Neuronal stem cell (in vitro differentiated cells): ENCODE data around the gene SYCP1.

Experiments used
- DNase-seq: peaks from one replicate; pipeline ENCODE4 v3.0.0-alpha.2; 2013; ENCODE audit warnings: low spot score
- H2AFZ ChIP-seq: one replicate; pipeline ENCODE4 v1.6.1; 2013; ENCODE audit warnings: mild to moderate bottlenecking, low read length, inconsistent platforms
- H2AK5ac ChIP-seq: 2 replicates; pipeline ENCODE4 v1.6.1; 2013; ENCODE audit warnings: low read depth, mild to moderate bottlenecking, inconsistent platforms, low read length, moderate library complexity, mixed read lengths
- H2BK120ac ChIP-seq: 2 replicates; pipeline ENCODE4 v1.6.1; 2013; ENCODE audit warnings: low read depth, mild to moderate bottlenecking, inconsistent platforms, low read length, moderate library complexity, mixed read lengths
- H2BK12ac ChIP-seq: one replicate; pipeline ENCODE4 v1.6.1; 2013; ENCODE audit warnings: low read length, inconsistent platforms
- H2BK15ac ChIP-seq: 2 replicates; pipeline ENCODE4 v1.6.1; 2013; ENCODE audit warnings: mild to moderate bottlenecking, low read length, inconsistent platforms, mixed read lengths
- H2BK5ac ChIP-seq: one replicate; pipeline ENCODE4 v1.6.1; 2013; ENCODE audit warnings: inconsistent platforms, mild to moderate bottlenecking, low read length, moderate library complexity
- H3K14ac ChIP-seq: one replicate; pipeline ENCODE4 v1.6.1; 2013; ENCODE audit warnings: low read length, inconsistent platforms
- H3K18ac ChIP-seq: 2 replicates; pipeline ENCODE4 v1.6.1; 2013; ENCODE audit warnings: low read length, inconsistent platforms
- H3K23ac ChIP-seq: 2 replicates; pipeline ENCODE4 v1.6.1; 2013; ENCODE audit warnings: low read depth, mild to moderate bottlenecking, mixed read lengths, low read length, inconsistent platforms; ENCODE audit not compliant: poor library complexity
- H3K27ac ChIP-seq: replicated peaks from 3 replicates; pipeline ENCODE4 v1.5.1; 2013; ENCODE audit warnings: low read length, inconsistent platforms
- H3K27me3 ChIP-seq, 3 experiments: 2 replicates each; pipeline ENCODE4 v1.6.1; 2013; ENCODE audit warnings: low read length in 3 of 3, mild to moderate bottlenecking in 2 of 3, inconsistent platforms in 1 of 3, low read depth in 1 of 3, mixed read lengths in 1 of 3, moderate library complexity in 1 of 3; ENCODE audit not compliant: control insufficient read depth in 3 of 3, insufficient read depth in 3 of 3
- H3K36me3 ChIP-seq, 2 donors: replicated peaks in 1 of 2; 2 replicates each; pipeline ENCODE4 v1.6.1; 2013; ENCODE audit warnings: low read length in 2 of 2; ENCODE audit not compliant: control insufficient read depth in 2 of 2, insufficient read depth in 2 of 2
- H3K4ac ChIP-seq: 2 replicates; pipeline ENCODE4 v1.6.1; 2013; ENCODE audit warnings: inconsistent platforms, mild to moderate bottlenecking, low read length, moderate library complexity
- H3K4me1 ChIP-seq, 2 donors: 1 replicate in 1 of 2; 2 replicates in 1 of 2; pipeline ENCODE4 v1.6.1; 2013; ENCODE audit warnings: low read length in 2 of 2, low read depth in 1 of 2; ENCODE audit not compliant: control insufficient read depth in 2 of 2, insufficient read depth in 1 of 2
- H3K4me2 ChIP-seq: one replicate; pipeline ENCODE4 v1.6.1; 2013; ENCODE audit warnings: mild to moderate bottlenecking, low read length, inconsistent platforms; ENCODE audit not compliant: insufficient read depth, poor library complexity, severe bottlenecking
- H3K4me3 ChIP-seq, 2 donors: 2 replicates each; pipeline ENCODE4 v1.5.1; 2013; ENCODE audit warnings: low read length in 2 of 2, mild to moderate bottlenecking in 2 of 2, inconsistent platforms in 1 of 2, moderate library complexity in 1 of 2
- H3K79me1 ChIP-seq: one replicate; pipeline ENCODE4 v1.6.1; 2013; ENCODE audit warnings: low read depth, mild to moderate bottlenecking, inconsistent platforms, low read length, moderate library complexity
- H3K9ac ChIP-seq: one replicate; pipeline ENCODE4 v1.6.1; 2013; ENCODE audit warnings: mild to moderate bottlenecking, low read depth, low read length, inconsistent platforms; ENCODE audit not compliant: poor library complexity
- H3K9me3 ChIP-seq, 2 donors: replicated peaks in 1 of 2; 2 replicates each; pipeline versions ENCODE3 to v1.6.1; 2013; ENCODE audit warnings: low read length in 2 of 2, mild to moderate bottlenecking in 2 of 2, inconsistent platforms in 1 of 2, low read depth in 1 of 2, mixed read lengths in 1 of 2, moderate library complexity in 1 of 2; ENCODE audit not compliant: control insufficient read depth in 2 of 2, insufficient read depth in 1 of 2
- H4K8ac ChIP-seq: one replicate; pipeline ENCODE4 v1.6.1; 2013; ENCODE audit warnings: low read depth, mild to moderate bottlenecking, inconsistent platforms, low read length, moderate library complexity
- H4K91ac ChIP-seq: one replicate; pipeline ENCODE4 v1.6.1; 2013; ENCODE audit warnings: low read length, low read depth, mild to moderate bottlenecking, inconsistent platforms; ENCODE audit not compliant: poor library complexity
- WGBS, 2 donors: extraction: QIAGEN DNeasy Blood & Tissue Kit; methylation state at CpG; one replicate each; pipeline ENCODE4 v1.1.7; 2013; ENCODE audit warnings: missing lambda C conversion rate in 2 of 2, mixed read lengths in 1 of 2; ENCODE audit not compliant: insufficient read length in 2 of 2, insufficient replicate concordance in 1 of 2; ENCODE audit errors: extremely low coverage in 2 of 2; 5-methylcytosine and 5-hydroxymethylcytosine counted together

SYCP1 gene

GRCh38 chr1:115029526-115029925 lies 174.9 kb downstream of the SYCP1 start, which contains the start of gene TSHB:
Gene TSHB (plus strand): TSS chr1:115029826. CDS start chr1:115033363, 3,537 bp downstream.
- no peak within 1 kb of the TSS for H2BK15ac ChIP-seq
- H2BK12ac ChIP-seq = no peak within 1 kb of the TSS
- no peak within 1 kb of the TSS for H3K4me2 ChIP-seq
- H3K9ac ChIP-seq = no peak within 1 kb of the TSS
- no peaks in the 10 kb centered on the region for H3K36me3 ChIP-seq
- H2BK120ac ChIP-seq = no peak within 1 kb of the TSS
- no peak within 1 kb of the TSS for H3K4ac ChIP-seq
- H3K23ac ChIP-seq = no peak within 1 kb of the TSS
- H3K18ac ChIP-seq = no peak within 1 kb of the TSS
- H3K27me3 ChIP-seq = no peaks in the 10 kb centered on the region
- no peak within 1 kb of the TSS for H2AK5ac ChIP-seq
- no peak within 1 kb of the TSS for H4K91ac ChIP-seq
- no peak within 1 kb of the TSS for H3K4me3 ChIP-seq
- no peak within 1 kb of the TSS for H3K27ac ChIP-seq
- no peak within 1 kb of the TSS for H2AFZ ChIP-seq
- no peak for DNase-seq
- H3K9me3 ChIP-seq = no peaks in the 10 kb centered on the region
- H3K4me1 ChIP-seq = no peaks in the 10 kb centered on the region
- no peak within 1 kb of the TSS for H2BK5ac ChIP-seq
- H3K14ac ChIP-seq = no peak within 1 kb of the TSS
- H3K79me1 ChIP-seq = no peaks in the 10 kb centered on the region
- H4K8ac ChIP-seq = no peak within 1 kb of the TSS

GRCh38 chr1:115031595-115031994 lies 176.9 kb downstream of the SYCP1 start:
- Histone ChIP-seq H2AFZ (no peak overlapping the region), H3K27ac (no peak overlapping the region), H4K8ac (no peak overlapping the region), H3K27me3 (no peaks in the 10 kb centered on the region), H3K23ac (no peak overlapping the region), H4K91ac (no peak overlapping the region), H3K4ac (no peak overlapping the region), H2AK5ac (no peak overlapping the region), H3K18ac (no peak overlapping the region), H2BK5ac (no peak overlapping the region), H3K4me2 (no peak overlapping the region), H3K36me3 (no peaks in the 10 kb centered on the region), H3K4me3 (no peak overlapping the region), H3K79me1 (no peaks in the 10 kb centered on the region), H3K14ac (no peak overlapping the region), H3K9me3 (no peaks in the 10 kb centered on the region), H3K9ac (no peak overlapping the region), H3K4me1 (peaks cover 0 to 2% of the 10 kb centered on the region in 2 donors), H2BK120ac (no peak overlapping the region), H2BK15ac (no peak overlapping the region), H2BK12ac (no peak overlapping the region)
- DNase-seq = no peak
- WGBS, 2 donors = no CpG with 5 or more reads among the region's 2 CpGs

DNA sequence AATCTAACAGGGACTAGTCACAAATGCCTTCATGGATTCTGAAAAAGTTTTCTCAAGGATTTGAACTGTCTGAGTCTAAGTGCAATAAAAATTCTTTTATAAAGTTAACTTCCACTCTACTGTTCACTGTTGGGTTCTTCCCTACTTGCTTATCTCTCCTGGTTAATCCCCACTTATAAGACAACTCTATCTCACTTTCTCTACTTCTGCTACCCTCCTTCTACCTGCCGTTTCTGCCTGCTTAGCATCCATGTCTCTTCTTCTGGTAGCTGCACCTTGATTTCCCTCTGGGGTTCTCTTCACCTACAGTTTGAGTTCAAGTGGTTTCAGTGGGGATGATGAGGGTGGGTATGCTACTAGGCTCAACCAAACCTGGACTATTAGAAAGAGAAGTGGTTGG lies 181.0 kb downstream of the SYCP1 start:
- Histone ChIP-seq H3K4me2 (no peak overlapping the region), H3K9me3 (no peaks in the 10 kb centered on the region), H3K36me3 (no peaks in the 10 kb centered on the region), H3K4me3 (no peak overlapping the region), H2AFZ (no peak overlapping the region), H3K9ac (no peak overlapping the region), H2BK120ac (no peak overlapping the region), H2BK5ac (no peak overlapping the region), H3K27me3 (no peaks in the 10 kb centered on the region), H3K23ac (no peak overlapping the region), H3K14ac (no peak overlapping the region), H2BK12ac (no peak overlapping the region), H2BK15ac (no peak overlapping the region), H4K8ac (no peak overlapping the region), H3K4me1 (peaks cover 0 to 4% of the 10 kb centered on the region in 2 donors), H3K4ac (no peak overlapping the region), H3K18ac (no peak overlapping the region), H3K27ac (no peak overlapping the region), H2AK5ac (no peak overlapping the region), H4K91ac (no peak overlapping the region), H3K79me1 (no peaks in the 10 kb centered on the region)
- no peak for DNase-seq
- WGBS, 2 donors = no CpG with 5 or more reads among the region's 1 CpG

DNA sequence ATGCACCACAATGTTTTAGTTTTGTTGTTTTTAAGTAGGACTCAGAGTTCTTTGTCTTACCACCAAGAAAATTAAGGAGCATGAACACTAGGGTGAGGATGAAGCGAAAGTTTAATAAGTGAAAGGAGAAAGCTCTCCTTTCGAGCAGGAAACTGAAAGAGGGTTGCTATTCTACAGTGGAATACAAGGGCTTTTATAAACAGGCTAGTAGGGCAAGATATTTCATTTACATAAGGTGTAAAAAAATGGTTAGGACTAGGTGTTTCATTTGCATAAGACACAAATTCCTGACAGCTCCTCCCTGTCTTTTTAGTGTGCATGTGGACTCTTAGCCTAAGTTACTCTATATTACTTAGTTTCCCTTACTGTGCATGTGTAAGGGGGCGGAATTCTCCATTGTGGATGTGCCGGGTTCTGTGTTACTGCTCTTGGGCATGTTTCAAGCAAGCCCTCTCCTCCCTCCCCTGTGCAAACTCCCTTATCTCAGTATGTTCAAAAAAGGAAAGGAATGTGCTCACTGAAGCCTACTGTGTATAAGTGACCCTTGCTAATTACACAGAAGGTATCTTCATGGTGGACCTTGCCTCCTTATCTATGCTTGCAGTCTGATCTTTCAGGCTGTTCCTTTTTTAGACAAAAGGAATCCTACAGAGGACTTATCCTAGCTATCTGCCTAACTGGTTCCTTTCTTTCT lies 182.3 kb downstream of the SYCP1 start:
- Histone ChIP-seq H3K79me1 (no peaks in the 10 kb centered on the region), H3K36me3 (no peaks in the 10 kb centered on the region), H3K4me3 (no peak overlapping the region), H4K91ac (no peak overlapping the region), H3K9me3 (no peaks in the 10 kb centered on the region), H2AK5ac (no peak overlapping the region), H2AFZ (no peak overlapping the region), H3K27me3 (no peaks in the 10 kb centered on the region), H3K14ac (no peak overlapping the region), H2BK15ac (no peak overlapping the region), H3K9ac (no peak overlapping the region), H3K18ac (no peak overlapping the region), H3K4me1 (peaks cover 0 to 4% of the 10 kb centered on the region in 2 donors), H3K23ac (no peak overlapping the region), H3K27ac (no peak overlapping the region), H2BK120ac (no peak overlapping the region), H2BK12ac (no peak overlapping the region), H2BK5ac (no peak overlapping the region), H3K4ac (no peak overlapping the region), H3K4me2 (no peak overlapping the region), H4K8ac (no peak overlapping the region)
- WGBS, 2 donors = no CpG with 5 or more reads among the region's 4 CpGs
- DNase-seq = no peak
